Measurements from ENCODE around the gene SCPEP1. TPM values are rescaled to one million over a fixed set of nuclear protein-coding genes. Genes with fewer than 3 reads are reported as not detected.
A peak's percentile ranks its signal among the peaks of the same experiment; 100 is the strongest.

SCPEP1 gene
- total RNA-seq, 1 donor from 2014 or later, result 79.6 TPM

DNA sequence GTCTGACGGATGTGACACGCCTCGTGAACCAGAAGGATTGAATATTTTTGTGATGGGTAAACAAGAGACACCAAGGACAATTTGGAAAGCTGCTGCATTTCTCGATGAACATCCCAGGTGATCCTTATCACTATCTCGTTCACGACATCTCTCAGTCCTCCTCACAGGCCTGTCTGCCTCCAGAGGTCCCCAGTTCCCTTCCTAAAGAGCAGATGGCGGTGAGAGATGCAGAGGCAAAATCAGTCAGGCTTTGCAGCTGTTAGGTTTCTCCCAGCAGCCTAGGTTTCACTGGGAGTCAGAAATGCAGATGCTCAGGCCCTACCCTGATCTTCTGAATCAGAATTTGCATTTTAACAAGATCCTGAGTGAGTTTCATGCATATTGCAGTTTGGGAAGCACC, 23.6 kb downstream of the SCPEP1 start:
- DNase-seq (ENCODE audit: low spot score), result peak; percentile 19

DNA sequence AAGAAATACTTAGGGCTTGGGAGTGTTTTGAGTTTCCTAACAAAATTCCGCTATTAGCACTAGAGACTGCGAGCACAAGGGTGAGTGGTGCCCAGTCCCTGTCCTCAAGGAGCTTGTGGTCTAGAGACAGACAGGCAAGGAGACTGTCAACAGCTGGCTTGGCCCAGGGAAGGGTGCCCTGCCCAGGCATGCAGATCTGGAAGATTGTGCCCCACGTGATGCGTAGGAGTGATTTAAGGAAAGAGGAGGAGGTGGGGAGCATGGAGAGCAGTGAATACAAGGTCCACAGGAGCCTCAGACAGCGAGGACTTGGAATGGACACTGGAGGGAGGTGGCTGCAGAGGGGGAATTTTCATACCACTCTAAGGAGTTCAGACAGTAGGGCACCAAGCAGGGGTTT, 25.0 kb downstream of the SCPEP1 start:
- peak; percentile 37 for DNase-seq (ENCODE audit: low spot score)

DNA sequence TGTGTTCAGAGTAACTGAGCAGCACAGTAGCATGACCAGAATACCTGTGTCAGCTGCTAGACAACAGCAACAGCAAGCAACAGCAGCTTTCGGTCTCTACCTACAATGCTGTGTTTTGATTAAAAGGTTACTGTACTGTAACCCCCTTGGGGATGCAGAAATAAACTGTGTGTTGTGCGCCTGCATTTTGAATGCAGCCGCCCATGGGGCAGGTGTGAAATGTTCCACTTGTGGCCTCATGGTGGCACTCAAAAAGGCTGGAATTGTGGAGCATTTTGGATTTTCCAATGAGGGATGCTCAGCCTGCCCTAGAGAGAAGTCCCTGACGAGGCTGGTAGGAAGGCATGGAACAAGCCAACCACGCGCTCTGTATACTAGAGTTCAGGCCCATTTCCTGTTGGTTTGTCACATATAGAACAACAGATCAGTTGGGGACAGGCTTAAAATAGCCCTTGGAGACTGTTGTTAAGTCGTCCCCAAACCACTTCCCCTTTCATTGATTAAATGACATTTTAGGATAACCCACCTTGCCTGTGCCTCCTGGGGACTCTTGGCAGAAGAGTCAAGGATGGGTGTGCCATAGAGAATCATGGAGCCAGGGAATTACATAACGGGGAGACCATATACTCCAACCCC, 27.1 kb downstream of the SCPEP1 start:
- DNase-seq (ENCODE audit: low spot score), result peak; percentile 39

DNA sequence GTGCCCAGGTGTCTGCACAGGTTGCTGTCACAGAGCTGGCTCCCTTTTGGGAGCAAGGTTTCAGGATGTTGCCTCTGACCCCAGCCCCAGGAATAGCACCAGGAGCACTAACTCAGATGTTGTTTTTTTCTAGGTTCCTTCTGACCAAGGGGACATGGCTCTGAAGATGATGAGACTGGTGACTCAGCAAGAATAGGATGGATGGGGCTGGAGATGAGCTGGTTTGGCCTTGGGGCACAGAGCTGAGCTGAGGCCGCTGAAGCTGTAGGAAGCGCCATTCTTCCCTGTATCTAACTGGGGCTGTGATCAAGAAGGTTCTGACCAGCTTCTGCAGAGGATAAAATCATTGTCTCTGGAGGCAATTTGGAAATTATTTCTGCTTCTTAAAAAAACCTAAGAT, 28.1 kb downstream of the SCPEP1 start:
- peak; percentile 32 for DNase-seq (ENCODE audit: low spot score)

DNA sequence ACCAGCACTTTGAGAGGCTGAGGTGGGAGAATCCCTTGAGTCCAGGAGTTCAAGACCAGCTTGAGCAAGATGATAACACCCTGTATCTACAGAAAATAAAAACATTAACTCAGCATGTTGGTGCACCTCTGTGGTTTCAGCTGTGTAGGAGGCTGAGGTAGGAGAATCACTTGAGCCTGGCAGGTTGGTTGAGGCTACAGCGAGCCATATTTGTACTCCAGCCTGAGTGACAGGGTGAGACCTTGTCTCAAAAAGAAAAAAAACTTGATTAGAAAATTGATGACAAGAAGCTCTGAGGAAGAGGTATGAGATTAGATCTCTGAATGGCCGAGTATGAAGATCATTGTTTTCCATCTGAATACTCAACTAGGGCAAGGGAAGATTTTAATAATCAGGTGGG, 31.0 kb downstream of the SCPEP1 start:
- DNase-seq (ENCODE audit: low spot score), result no peak

DNA sequence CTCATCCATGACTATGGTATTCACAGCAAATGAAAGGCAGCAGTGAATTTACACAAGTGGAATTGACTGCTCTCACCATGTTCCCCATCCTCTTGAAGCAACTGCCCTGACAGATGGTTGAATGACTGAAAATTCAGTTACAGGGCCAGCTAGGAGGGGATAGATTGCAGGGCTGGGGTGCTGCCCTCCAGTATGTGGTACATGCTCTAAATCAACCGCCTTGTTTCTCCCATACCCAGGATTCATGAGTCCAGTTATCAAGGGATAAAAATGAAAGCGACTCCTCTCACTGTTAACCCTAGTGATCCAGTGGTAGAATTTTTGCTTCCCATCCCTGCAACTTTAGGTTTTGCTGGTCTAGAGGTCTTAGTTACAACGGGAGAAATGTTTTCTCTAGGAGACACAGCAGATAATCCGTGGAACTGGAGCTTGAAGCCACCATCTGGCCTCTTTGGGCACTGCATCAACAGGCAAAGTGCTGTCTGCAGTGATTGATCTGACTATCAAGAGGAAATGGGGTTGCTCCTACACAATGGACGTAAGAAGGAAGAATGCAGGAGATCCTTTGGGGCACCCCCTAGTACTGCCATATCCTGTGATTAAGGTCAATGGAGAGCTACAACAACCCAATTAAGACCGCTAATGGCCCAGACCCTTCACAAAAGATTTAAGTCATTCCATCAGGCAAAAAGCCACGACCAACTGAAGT, 32.0 kb downstream of the SCPEP1 start:
- DNase-seq (ENCODE audit: low spot score), result peak; percentile 63

DNA sequence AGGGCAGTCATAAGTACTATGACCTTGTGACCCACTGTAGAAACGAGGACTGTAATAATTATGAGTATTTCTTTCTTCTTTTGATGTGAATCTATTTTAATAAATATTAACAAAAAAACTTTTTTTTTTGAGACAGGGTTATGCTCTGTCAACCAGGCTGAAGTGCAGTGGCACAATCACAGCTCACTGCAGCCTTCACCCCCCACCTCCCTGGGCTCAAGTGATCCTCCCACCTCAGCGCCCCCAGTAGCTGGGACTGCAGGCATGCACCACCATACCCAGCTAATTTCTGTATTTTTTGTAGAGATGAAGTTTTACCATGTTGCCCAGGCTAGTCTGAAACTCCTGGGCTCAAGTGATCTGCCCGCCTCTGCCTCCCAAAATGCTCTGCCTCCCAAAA, 32.6 kb downstream of the SCPEP1 start:
- peak; percentile 12 for DNase-seq (ENCODE audit: low spot score)

DNA sequence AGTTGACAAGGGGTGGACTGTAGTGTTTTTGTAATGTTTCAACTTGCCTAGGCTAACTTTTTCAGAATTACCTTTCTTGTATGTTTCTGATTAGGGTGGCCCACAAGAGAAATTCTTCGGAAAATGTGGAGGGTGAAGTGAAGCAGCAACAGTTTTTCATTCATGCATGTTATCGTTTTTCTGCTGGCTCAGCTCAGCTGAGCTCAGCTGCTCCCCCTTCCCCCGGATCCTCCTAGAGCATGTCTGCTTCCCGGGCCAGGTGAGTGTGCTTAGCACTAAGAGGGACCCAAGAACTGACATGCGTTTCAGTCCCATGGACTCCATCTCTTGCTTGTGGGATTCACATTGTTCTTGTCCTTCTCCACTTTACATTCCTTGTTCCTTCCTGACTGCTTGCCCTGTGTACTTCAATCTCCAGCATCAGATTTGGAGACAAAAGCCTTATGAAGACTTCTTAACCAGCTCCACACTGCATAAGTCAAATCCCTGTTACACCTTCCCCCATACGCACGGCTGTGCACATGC, 33.6 kb downstream of the SCPEP1 start:
- no peak for DNase-seq (ENCODE audit: low spot score)

DNA sequence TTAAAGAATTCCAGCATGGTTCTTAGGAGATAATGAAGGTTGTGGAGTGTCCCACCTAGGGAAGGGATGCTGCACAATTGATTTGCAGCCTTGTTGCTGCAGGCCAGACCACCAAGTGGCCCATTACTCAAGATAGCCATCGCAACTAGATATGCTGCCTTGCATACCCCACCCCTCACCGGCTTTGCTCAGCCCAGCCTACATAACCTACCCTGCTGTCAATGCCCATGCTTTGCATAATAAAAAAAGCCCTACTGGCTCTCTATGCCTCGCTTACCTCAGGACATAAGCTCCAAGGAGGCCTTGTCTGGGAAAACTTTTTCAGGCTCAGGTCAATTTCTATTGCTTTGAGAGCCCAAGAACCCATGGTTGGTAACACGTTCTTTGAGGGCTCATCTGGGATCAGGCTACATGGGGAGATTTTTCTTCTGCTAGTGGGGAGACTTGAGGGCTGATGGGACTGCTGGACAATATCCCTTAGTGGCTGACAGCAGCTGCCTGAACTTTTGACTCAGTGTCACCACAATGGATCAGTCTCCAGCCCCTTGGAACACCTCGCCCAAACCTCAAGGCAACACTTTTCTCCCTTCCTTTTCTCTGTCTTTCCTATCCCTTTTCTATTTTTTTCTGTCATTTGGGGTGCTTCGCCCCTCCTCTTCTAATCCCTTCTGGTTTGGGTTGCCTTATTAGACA, 38.3 kb downstream of the SCPEP1 start:
- DNase-seq (ENCODE audit: low spot score), result peak; percentile 32

DNA sequence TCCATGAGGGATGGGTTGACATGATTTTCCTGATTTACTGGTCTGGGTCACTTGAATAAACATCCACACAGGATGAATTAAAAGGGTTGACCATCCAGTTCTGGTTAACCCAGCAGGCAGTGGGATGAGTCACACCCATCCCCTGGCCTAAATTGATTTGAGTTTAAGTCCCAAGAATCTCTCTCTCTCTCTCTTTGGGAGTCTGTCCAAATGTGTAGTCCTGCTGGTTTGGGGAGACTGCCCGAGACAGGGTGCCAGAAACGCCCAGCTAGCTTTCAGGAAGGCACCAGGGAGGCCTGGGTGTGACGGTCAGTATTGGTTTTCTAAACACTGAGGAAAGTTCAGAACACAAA, 38.8 kb downstream of the SCPEP1 start:
- DNase-seq (ENCODE audit: low spot score), result peak; percentile 53

DNA sequence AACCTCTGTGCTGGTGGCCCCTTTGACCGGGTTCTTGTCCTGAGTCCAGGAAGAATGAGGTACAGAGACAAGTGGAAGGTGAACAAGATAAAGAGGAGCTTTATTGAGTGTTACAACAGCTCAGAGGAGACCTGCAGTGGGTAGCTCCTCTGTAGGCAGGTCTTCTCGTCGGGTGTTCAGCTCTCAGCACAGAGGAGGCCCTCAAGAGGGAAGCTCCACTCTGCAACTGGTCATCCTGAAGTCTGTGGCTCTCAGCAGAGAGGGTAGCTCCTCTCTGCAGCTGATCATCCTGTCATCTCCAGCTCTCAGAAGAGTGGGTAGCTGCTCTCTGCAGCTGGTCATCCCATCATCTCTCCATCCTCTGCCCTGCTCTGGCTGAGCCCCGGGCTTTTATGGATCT, 39.7 kb downstream of the SCPEP1 start:
- DNase-seq (ENCODE audit: low spot score), result peak; percentile 1

DNA sequence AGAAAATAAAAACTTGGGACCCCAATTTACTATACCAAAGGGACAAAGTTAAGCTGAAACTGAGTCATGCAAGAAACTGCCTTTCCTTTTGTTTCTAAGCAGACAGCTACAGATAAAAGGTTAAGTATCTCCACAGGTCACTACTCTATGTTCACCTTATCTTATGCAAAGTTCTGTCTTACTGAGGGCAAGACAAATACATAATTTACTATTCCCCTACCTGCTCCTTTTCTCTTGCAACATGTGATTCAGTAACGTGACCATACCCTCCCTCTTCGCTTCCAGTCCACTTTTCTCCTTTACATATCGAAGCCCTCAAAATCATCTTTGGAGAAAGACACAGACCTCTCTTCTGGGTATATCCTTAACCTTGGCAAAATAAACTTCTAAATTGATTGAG, 42.3 kb downstream of the SCPEP1 start:
- DNase-seq (ENCODE audit: low spot score), result no peak

DNA sequence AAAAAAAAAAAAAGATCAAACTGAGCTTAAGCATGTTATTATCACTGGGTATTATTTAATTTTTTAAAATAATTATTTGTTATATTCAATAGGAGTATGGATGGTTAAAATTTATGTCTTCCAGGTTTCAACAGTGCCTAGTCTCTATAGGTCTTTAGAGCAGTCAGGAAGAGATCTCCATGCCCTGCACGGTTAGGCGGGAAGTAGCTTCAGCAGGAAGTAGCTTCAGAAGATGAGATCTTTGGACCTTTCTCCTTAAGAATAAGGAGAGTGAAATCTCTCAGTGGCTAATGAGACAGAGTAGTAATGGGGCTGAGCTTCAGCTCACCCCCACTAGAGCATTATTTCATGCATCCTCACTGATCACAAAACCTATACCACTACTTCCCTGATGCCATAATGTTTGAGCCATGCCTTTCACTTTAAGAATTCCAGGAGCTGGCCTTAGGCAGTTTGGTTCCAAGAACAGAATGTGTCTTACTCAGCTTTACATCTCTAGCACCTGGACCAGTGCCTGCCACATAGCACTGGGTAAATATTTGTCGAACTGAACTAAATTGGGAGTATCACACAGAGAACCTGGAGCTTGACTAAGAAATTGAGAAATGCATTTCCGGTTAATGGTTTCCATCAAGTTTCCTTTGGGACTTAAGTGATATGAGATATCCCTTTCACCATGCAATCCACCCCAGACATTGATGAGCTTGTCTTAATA, 43.5 kb downstream of the SCPEP1 start:
- peak; percentile 38 for DNase-seq (ENCODE audit: low spot score)

DNA sequence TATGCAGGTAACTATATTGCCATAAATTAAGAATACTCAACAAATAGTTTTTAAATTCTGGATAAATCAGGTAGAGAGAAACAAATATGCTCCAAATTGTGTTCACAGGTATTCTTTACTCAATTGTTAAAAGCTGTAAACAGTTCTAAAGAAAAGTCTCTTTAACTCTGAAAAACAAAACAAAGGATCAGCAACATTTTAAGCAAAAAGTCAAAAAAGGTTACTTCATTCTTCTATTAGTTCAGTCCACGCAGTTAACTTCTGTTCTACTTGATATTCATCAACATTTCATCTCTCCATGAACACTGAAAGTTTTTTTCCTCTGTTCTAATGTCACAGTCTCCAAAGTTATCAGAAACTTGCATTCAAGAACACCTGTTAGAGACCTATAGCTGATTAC, 47.9 kb downstream of the SCPEP1 start:
- no peak for DNase-seq (ENCODE audit: low spot score)

DNA sequence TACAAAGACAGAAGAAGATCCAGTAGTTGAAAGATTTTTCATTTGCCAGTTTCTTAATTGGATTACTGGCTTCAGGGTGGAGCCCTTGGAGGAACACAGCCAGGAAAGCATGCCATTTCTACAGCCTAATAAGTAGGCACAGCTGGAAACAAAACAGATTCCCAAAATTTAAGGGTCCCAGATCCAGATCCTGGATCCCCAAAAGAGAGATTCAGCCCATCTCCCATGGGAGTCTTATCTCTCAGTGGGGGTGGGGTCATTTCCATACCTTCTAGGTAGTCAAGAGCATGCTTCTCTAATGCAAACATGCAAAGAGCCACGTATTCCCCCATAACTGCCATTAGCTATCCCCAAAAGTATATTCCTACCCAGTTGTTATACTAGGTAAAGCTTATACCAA, 49.9 kb downstream of the SCPEP1 start:
- no peak for DNase-seq (ENCODE audit: low spot score)

DNA sequence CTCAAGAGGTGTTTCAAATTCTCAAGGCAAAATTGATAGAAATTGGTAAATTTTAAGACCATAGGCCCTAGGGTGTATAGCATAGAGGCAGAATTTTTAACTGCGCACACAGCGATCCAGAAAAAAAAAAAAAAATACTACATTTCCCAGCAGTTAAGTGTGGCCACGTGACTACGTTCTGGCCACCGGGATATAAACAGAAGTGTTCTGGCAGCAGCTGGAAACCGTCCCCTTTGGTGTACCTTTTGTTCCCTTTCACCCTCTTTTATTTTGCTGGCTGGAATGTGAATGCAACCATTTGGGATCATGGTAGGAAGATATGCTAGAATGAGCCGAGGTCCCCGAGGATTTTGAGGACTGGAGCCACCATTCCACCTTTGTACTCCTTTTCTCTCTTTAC, 54.4 kb downstream of the SCPEP1 start:
- DNase-seq (ENCODE audit: low spot score), result peak; percentile 36

DNA sequence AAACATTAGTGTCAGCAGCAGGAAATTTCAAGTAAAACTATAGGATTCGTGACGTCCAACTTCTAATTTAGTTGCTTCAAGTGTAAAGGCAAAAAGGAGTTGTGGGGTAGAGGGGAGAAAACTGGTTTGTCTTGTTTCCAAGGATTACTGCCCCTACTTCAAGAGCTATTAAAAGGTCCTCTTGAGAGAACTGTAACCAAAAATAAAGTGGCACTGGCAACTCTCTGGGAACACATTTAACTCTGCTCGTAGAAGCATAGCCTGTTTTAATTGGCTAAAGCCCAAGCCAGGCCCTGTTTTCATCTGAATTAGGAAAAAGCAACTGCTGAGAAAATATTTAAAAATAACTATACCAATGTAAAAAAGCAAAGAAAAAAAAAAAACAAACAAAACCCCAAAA, 55.4 kb downstream of the SCPEP1 start:
- peak; percentile 66 for DNase-seq (ENCODE audit: low spot score)

DNA sequence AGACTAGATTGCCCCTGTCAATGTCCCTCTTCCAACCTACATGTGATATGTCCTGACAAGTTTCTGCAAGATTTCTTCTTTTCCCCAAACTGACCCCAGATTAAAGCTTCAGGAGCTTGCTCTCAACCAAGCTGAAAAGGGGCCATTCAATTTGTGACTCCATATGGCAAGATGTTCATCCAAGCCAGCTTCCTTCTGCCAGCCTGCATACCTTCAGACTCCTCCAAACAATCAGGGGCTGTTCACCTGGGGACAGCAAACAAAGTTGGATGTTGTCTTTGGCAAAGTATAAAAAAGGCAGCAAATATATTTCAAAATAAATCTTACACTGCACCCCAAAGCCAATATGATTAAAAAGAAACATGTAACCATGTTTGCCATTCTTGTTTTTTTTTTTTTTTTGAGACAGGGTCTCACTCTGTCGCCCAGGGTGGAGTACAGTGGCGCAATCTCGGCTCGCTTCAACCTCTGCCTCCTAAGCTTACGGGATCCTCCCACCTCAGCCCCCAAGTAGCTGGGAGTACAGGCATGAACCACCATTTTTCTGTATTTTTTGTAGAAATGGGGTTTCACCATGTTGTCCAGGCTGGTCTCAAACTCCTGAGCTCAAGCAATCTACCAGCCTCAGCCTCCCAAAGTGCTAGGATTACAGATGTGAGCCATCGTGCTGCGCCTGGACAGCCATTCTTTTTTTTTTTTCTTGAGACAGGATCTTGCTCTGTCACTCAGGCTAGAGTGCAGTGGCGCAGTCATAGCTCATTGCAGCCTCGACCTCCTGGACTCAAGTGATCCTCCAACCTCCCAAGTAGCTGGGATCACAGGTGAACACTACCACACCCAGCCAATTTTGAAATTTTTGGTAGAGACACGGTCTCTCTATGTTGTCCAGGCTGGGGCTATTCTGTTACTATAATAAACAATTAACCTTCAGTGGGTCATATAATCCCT, 57.1 kb downstream of the SCPEP1 start:
- DNase-seq (ENCODE audit: low spot score), result no peak

DNA sequence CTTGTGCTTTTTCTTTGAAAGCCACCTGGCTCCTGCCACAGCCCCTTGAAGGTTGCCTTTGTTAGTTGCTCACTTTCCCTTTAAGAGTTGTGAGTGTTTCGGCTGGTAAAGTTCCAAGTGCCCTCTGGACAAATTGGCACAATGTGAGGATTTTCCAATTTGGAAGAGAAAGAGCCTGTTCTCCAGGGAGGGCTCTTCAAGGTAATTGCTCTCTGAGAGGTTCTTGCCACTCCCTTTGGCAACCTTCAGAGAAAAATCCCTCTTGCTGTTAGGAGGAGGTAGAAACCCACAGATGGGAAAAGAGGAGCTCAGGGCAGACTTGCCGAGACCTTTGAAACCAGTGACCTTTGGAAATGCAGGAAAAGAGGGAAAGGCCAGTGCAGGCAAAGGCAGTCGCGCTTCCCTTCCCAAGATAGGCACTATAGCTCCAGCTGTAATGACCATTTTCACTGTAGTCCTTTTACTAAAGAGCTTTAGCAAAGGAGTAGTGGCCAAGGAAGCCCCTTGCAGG, 58.1 kb downstream of the SCPEP1 start:
- no peak for DNase-seq (ENCODE audit: low spot score)

DNA sequence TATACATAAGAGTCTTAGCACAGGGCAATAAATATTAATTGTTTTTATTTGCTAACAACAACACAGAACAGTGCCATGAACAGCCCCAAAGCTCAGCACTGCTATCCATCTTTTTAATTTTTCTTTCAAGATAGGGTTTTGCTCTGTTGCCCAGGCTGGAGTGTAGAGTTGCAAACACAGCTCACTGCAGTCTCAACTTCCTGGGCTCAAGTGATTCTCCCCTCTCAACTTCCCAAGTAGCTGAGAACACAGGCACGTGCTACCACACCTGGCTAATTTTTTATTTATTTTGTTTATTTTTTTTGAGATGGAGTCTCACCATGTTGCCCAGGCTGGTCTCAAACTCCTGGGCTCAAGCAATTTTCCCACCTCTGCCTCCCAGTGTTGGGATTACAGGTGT, 59.5 kb downstream of the SCPEP1 start:
- no peak for DNase-seq (ENCODE audit: low spot score)

DNA sequence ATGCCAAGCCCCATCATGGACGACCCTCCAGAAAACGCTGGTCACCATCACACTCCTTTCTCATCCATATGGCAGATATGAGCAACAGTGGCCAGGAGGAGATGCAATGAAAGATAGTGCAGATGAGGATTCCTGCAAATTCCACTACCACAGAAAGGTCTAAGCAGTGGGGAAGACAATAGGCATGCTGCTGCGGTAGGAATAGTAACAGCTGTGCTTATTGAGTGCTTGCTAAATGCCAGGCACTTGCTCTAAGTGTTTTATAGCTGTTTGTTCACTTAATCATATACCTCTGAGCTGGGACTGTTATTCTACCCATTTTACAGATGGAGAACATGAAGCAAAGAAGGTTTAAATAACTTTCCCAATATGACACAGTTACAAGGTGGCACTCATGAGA, 60.6 kb downstream of the SCPEP1 start:
- no peak for DNase-seq (ENCODE audit: low spot score)

Data from ureter (tissue), 1 donor.